ENCODE results near the gene TIMELESS. TPM values are rescaled to one million over a fixed set of nuclear protein-coding genes. Genes with fewer than 3 reads are reported as not detected.

Gene TIMELESS
- total RNA-seq, 1 donor from 2014 or later = 27.9 TPM

- TF ChIP-seq, protein P1, sequence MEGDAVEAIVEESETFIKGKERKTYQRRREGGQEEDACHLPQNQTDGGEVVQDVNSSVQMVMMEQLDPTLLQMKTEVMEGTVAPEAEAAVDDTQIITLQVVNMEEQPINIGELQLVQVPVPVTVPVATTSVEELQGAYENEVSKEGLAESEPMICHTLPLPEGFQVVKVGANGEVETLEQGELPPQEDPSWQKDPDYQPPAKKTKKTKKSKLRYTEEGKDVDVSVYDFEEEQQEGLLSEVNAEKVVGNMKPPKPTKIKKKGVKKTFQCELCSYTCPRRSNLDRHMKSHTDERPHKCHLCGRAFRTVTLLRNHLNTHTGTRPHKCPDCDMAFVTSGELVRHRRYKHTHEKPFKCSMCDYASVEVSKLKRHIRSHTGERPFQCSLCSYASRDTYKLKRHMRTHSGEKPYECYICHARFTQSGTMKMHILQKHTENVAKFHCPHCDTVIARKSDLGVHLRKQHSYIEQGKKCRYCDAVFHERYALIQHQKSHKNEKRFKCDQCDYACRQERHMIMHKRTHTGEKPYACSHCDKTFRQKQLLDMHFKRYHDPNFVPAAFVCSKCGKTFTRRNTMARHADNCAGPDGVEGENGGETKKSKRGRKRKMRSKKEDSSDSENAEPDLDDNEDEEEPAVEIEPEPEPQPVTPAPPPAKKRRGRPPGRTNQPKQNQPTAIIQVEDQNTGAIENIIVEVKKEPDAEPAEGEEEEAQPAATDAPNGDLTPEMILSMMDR (IDR thresholded peaks at IDR 0.05; ENCODE audit: unreplicated experiment) = no peak
- no peaks in the 10 kb centered on the region for H3K9me3 Mint-ChIP-seq
- peak within 1 kb of the TSS; percentile 100 for H3K27ac Mint-ChIP-seq
- H3K36me3 Mint-ChIP-seq = peaks cover 5% of the 10 kb centered on the region
- H3K4me1 Mint-ChIP-seq = peaks cover 14% of the 10 kb centered on the region
- H3K4me3 Mint-ChIP-seq = peak within 1 kb of the TSS; percentile 95
- no peaks in the 10 kb centered on the region for H3K27me3 Mint-ChIP-seq (ENCODE audit: low read depth)
- DNase-seq (ENCODE audit: low spot score in 2 of 2, unreplicated experiment in 2 of 2) = peak; percentile 90 to 94
These were observed 19.2 kb upstream of the TIMELESS start, which contains the start of gene SPRYD4 for GRCh38 chr12:56468216-56469006. SPRYD4 (plus strand) TSS chr12:56468578; CDS start chr12:56468592, 14 bp downstream.

DNA sequence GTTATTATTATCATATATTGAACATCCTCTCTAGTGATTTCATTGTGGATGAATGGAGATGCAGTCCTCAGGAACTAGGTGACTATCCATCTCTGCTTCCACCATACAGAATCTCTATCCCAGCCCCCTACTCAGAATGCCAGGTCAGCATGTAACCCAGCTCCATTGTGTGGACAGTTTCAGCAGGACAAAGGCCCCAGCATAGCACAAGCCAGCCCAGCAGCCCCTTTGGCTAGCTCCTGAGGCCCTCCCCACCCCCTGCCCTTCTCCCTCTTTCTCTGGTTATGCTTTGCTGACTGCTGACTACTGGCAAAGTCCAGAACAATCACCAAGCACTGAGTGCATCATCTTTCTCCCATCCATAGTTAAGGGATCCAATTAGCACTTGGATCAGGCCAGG is 13.3 kb upstream of the TIMELESS start:
- TF ChIP-seq, protein P1 (IDR thresholded peaks at IDR 0.05; ENCODE audit: unreplicated experiment) = no peak
- Mint-ChIP-seq H3K27me3 (ENCODE audit: low read depth) (no peaks in the 10 kb centered on the region), H3K36me3 (no peaks in the 10 kb centered on the region), H3K4me1 (no peaks in the 10 kb centered on the region), H3K9me3 (no peaks in the 10 kb centered on the region), H3K27ac (no peak overlapping the region), H3K4me3 (no peak overlapping the region)
- DNase-seq (ENCODE audit: low spot score in 2 of 2, unreplicated experiment in 2 of 2) = no peak

- TF ChIP-seq, protein P1 (IDR thresholded peaks at IDR 0.05; ENCODE audit: unreplicated experiment) = no peak
- H3K36me3 Mint-ChIP-seq = no peaks in the 10 kb centered on the region
- no peaks in the 10 kb centered on the region for H3K9me3 Mint-ChIP-seq
- no peak for DNase-seq (ENCODE audit: low spot score in 2 of 2, unreplicated experiment in 2 of 2)
- H3K27ac Mint-ChIP-seq = no peak overlapping the region
- H3K4me3 Mint-ChIP-seq = no peak overlapping the region
- no peaks in the 10 kb centered on the region for H3K27me3 Mint-ChIP-seq (ENCODE audit: low read depth)
- H3K4me1 Mint-ChIP-seq = no peaks in the 10 kb centered on the region
These were observed 12.3 kb upstream of the TIMELESS start for GRCh38 chr12:56461235-56462159.

GRCh38 chr12:56457817-56458216 is 8.6 kb upstream of the TIMELESS start:
- Mint-ChIP-seq H3K36me3 (no peaks in the 10 kb centered on the region), H3K4me1 (no peaks in the 10 kb centered on the region), H3K27ac (no peak overlapping the region), H3K4me3 (no peak overlapping the region), H3K9me3 (no peaks in the 10 kb centered on the region), H3K27me3 (ENCODE audit: low read depth) (peaks cover 7% of the 10 kb centered on the region)
- TF ChIP-seq, protein P1 (IDR thresholded peaks at IDR 0.05; ENCODE audit: unreplicated experiment) = no peak
- DNase-seq (ENCODE audit: low spot score in 2 of 2, unreplicated experiment in 2 of 2) = no peak

GRCh38 chr12:56454557-56454956 is 5.3 kb upstream of the TIMELESS start, which contains the start of gene MIP:
MIP (minus strand) TSS chr12:56454657; CDS start chr12:56454613, 44 bp downstream.
- TF ChIP-seq, protein P1 (IDR thresholded peaks at IDR 0.05; ENCODE audit: unreplicated experiment) = no peak
- H3K27me3 Mint-ChIP-seq (ENCODE audit: low read depth) = peaks cover 7% of the 10 kb centered on the region
- H3K4me1 Mint-ChIP-seq = peaks cover 5% of the 10 kb centered on the region
- no peak within 1 kb of the TSS for H3K4me3 Mint-ChIP-seq
- no peak for DNase-seq (ENCODE audit: low spot score in 2 of 2, unreplicated experiment in 2 of 2)
- no peak within 1 kb of the TSS for H3K27ac Mint-ChIP-seq
- no peaks in the 10 kb centered on the region for H3K9me3 Mint-ChIP-seq
- no peaks in the 10 kb centered on the region for H3K36me3 Mint-ChIP-seq
